Neural progenitor cell (in vitro differentiated cells): ENCODE results near the gene KRT2.

Source experiments
- CTCF ChIP-seq: fragments of 200-600 bp; sonication (generic); IDR thresholded peaks from 2 replicates; pipeline ENCODE4 v1.5.1; 2017; ENCODE audit warnings: antibody characterized with exemption, mild to moderate bottlenecking
- EZH2 ChIP-seq: fragments of 200-600 bp; sonication (generic); IDR thresholded peaks from 2 replicates; pipeline ENCODE4 v1.6.1; 2017; ENCODE audit warnings: antibody characterized with exemption, mild to moderate bottlenecking, moderate library complexity

DNA sequence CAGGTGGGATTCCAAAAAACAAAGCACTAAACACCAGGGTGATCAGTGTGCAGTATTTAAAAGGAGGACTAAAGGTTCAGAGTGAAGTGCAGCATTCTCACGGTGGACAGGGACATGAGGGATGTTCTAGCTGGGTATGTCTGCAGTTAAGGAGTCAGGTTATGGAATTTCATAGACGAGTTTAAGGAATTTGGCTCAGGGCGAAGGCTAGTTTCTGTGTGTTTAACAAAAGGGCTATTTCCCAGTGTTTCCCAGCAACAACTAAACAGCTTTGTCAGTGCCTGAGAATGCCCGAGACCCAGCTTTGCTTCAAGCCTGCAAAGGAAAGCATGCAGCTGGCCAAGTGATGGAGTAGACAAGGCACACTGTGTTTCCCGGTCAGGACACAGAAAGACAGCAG, 21.2 kb upstream of the KRT2 start:
- no peak for TF ChIP-seq CTCF
- TF ChIP-seq EZH2: no peak
